Brain microvascular endothelial cell (primary cell): ENCODE measurements around the gene NPS.

Experiments
- DNase-seq: peaks from one replicate; pipeline ENCODE4 v3.0.0-alpha.2; 2020
- H3K27ac ChIP-seq: fragments of 250-450 bp; sonication (Bioruptor Pico); 2 replicates; pipeline ENCODE4 v1.5.1; 2020; ENCODE audit warnings: mild to moderate bottlenecking, moderate library complexity
- H3K27me3 ChIP-seq: fragments of 250-450 bp; sonication (Bioruptor Pico); replicated peaks from 2 replicates; pipeline ENCODE4 v1.5.1; 2020; ENCODE audit warnings: mild to moderate bottlenecking
- H3K36me3 ChIP-seq: fragments of 250-450 bp; sonication (Bioruptor Pico); replicated peaks from 2 replicates; pipeline ENCODE4 v1.5.1; 2020; ENCODE audit warnings: mild to moderate bottlenecking
- H3K4me3 ChIP-seq: 2 replicates; pipeline ENCODE4 v1.5.1; 2011; ENCODE audit warnings: low read depth, mild to moderate bottlenecking, control low read depth, low read length, moderate library complexity
- in situ Hi-C: cut with HindIII; loops from 2 replicates; pipeline ENCODE4 v1.10.0; 2017; ENCODE audit warnings: low sequenced_read_pairs, low pct_ligation_motif_present
- TF ChIP-seq, protein P1 (sequence below): IDR thresholded peaks from 2 replicates; pipeline ENCODE4 v1.5.1; 2011; ENCODE audit warnings: low read depth, mild to moderate bottlenecking, moderate library complexity, low read length, control low read depth, inconsistent platforms; ENCODE audit errors: missing control alignments

The NPS gene

DNA sequence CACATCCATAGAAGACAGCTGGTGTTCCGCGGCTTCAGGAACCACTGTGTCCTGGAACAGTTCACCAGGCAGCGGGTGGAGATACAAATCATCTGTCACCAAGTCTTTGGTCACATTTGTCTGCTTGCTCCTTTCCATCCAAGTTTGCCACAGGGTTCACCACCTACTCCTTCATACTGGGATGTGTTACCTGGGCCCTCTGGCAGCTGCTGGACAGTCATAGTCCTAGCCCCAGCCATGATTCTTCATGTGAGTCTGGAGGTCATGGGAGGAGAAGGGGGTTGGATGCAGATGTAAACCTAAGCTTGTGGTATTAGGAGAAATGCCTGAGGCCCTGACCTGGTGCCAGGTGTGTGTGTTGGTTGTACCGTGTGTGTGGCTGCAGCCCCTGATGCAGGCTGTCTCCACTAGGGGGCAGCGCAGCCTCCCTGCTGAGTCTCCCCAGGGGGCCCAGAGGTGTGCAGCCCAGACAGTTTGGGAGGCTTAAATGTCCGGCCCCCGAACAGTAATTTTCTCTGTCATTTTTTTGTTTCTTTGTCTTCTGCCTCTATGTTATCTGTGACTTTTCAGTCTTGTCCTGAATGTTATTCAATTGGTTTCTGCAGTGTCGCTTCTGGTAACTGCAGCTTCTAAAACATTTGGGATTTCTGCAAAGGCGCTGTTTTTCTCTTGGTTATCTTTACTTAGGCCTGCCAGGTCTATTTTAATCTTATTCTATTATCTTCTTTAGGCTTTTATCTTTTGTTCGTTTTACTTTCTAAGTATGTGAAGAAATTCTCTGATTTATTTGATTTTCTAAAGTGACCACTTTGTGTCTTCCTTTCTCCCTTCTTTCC lies 14.8 kb downstream of the NPS start:
- DNase-seq, result no peak
- in situ Hi-C loops, result no loop called here
- TF ChIP-seq, protein P1, sequence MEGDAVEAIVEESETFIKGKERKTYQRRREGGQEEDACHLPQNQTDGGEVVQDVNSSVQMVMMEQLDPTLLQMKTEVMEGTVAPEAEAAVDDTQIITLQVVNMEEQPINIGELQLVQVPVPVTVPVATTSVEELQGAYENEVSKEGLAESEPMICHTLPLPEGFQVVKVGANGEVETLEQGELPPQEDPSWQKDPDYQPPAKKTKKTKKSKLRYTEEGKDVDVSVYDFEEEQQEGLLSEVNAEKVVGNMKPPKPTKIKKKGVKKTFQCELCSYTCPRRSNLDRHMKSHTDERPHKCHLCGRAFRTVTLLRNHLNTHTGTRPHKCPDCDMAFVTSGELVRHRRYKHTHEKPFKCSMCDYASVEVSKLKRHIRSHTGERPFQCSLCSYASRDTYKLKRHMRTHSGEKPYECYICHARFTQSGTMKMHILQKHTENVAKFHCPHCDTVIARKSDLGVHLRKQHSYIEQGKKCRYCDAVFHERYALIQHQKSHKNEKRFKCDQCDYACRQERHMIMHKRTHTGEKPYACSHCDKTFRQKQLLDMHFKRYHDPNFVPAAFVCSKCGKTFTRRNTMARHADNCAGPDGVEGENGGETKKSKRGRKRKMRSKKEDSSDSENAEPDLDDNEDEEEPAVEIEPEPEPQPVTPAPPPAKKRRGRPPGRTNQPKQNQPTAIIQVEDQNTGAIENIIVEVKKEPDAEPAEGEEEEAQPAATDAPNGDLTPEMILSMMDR, result peak; percentile 53
- H3K27ac ChIP-seq, result no peak overlapping the region
- H3K4me3 ChIP-seq, result no peak overlapping the region
- no peaks in the 10 kb centered on the region for H3K36me3 ChIP-seq
- no peaks in the 10 kb centered on the region for H3K27me3 ChIP-seq

DNA sequence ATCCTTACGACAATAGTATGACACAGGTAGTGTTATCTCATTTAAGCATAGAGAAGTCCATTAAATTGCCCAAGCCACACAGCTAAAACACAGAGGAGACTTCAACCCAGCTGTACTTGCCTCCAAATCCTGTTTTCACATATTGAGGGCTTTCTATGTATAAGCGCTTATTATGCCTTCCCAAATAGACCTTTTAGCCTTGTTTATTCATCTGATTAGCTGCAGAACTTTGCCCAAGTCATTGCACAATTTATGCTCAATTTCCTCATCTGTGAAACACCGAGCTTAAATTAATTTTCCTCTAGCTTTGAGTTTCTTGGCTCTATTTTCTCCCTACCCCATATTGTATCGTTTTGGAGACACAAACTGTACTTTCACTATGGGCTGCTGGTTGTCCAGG lies 15.5 kb downstream of the NPS start:
- H3K27me3 ChIP-seq, result no peaks in the 10 kb centered on the region
- in situ Hi-C loops, result no loop called here
- TF ChIP-seq, protein P1, result no peak
- no peaks in the 10 kb centered on the region for H3K36me3 ChIP-seq
- no peak overlapping the region for H3K4me3 ChIP-seq
- no peak for DNase-seq
- H3K27ac ChIP-seq, result no peak overlapping the region

DNA sequence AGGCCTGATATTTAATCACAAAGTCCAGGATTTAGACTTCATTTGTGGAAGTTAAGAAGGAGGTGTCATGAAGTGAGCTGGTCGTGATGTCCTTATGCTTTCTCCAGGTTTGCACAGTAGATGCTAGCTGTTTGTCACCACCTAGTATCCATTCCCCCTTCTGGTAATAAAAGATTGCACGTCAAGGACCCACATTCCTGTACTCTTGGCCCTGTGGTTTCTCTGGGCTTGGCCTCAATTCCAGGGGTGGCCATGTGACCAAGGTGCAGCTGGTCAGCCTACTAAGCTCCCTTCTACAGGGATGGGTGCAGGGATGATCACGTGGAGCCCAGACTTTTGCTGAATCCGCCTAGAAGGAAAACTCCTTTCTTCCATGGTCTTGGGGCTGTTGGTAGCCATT lies 16.5 kb downstream of the NPS start:
- Histone ChIP-seq H3K27me3 (no peaks in the 10 kb centered on the region), H3K36me3 (no peaks in the 10 kb centered on the region), H3K4me3 (no peak overlapping the region), H3K27ac (no peak overlapping the region)
- in situ Hi-C loops, result no loop called here
- no peak for DNase-seq
- TF ChIP-seq, protein P1, result no peak

DNA sequence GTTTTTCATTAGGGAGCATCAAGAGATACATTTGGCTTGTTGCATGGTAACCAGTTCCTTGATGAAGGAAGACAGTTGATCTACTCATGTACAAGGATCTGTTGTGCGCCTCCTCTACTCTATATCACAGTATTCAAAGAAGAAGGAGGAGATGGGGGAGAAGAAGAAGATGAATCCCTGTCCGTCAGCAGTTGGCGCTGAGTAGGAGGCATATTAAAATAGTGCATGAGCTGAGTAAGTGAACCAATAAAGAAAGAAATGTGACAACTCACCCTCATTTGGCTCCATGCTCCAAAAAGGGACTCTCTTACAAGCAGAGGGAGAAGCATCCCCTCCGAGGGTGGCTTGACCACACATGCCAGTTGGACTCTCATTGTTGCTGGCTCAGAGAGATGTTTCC lies 20.1 kb downstream of the NPS start:
- H3K36me3 ChIP-seq, result no peaks in the 10 kb centered on the region
- H3K27ac ChIP-seq, result no peak overlapping the region
- H3K4me3 ChIP-seq, result no peak overlapping the region
- TF ChIP-seq, protein P1, result no peak
- H3K27me3 ChIP-seq, result no peaks in the 10 kb centered on the region
- in situ Hi-C loops, result no loop called here
- DNase-seq, result no peak

DNA sequence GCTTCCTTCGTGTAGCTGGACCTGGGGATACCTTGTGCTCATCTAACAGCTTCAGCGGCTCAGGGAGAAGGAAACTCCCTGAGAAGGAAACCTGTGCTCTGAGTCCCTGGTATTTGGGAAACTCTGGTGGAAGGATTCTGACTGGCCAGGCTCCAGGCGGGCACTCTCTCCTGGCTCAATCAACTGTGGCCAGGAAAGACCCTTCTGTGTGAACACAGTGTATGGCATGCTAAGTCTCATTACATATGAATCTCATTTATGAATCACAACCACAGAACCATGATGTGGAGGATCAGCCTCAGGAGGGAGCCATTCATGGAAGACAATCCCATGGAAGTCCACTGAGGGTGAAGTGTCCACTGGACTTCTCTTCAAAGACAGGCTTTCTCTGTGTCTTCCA lies 20.9 kb downstream of the NPS start:
- TF ChIP-seq, protein P1, result no peak
- no peaks in the 10 kb centered on the region for H3K27me3 ChIP-seq
- DNase-seq, result no peak
- in situ Hi-C loops, result no loop called here
- H3K36me3 ChIP-seq, result no peaks in the 10 kb centered on the region
- no peak overlapping the region for H3K4me3 ChIP-seq
- H3K27ac ChIP-seq, result no peak overlapping the region

DNA sequence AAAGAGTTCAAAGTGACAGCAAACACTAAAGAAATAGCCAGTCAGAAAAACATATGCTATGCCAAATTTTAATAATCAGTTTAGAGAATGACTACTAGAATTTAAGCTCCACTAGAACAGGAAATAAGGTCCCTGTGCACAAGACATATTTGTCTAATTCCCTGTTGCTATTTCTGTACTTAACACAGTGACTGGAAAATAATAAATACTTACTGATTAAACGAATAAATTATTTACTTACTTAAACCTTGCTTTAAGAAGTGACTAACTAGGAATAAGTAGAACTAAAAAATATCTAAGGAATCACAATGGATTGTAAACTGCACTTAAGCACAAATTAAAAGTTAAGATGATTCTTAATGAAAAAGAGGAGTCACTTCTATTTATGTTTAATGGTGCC lies 22.3 kb downstream of the NPS start:
- H3K27me3 ChIP-seq, result no peaks in the 10 kb centered on the region
- no peak overlapping the region for H3K27ac ChIP-seq
- no peak for DNase-seq
- H3K4me3 ChIP-seq, result no peak overlapping the region
- in situ Hi-C loops, result no loop called here
- TF ChIP-seq, protein P1, result no peak
- H3K36me3 ChIP-seq, result no peaks in the 10 kb centered on the region
